Spleen (tissue), 11 donors: ENCODE measurements around the gene THOC2. TPM values are rescaled to one million over a fixed set of nuclear protein-coding genes. Genes with fewer than 3 reads are reported as not detected.
"Not testable (repeated sequence)": the region's sequence is repeated elsewhere in the genome, so short reads cannot be mapped to it uniquely, and the experiment has no call there.

Experiments used
- DNase-seq: peaks from one replicate; pipeline ENCODE4 v3.0.0-alpha.2; 2020
- H3K27ac ChIP-seq, 8 donors: fragments of 200-600 bp; sonication (generic) in 7 of 8; 1 replicate in 4 of 8; 2 replicates in 4 of 8; pipeline versions ENCODE4 v1.5.0 to v1.8.0; 2016 to 2021; ENCODE audit warnings: inconsistent platforms in 4 of 8, mild to moderate bottlenecking in 4 of 8, moderate library complexity in 1 of 8
- H3K27me3 ChIP-seq, 7 donors: fragments of 200-600 bp; sonication (generic) in 6 of 7; replicated peaks in 1 of 7; 1 replicate in 4 of 7; 2 replicates in 3 of 7; pipeline versions ENCODE4 v1.5.0 to v1.8.0; 2016 to 2021; ENCODE audit warnings: inconsistent platforms in 3 of 7, mild to moderate bottlenecking in 1 of 7
- H3K36me3 ChIP-seq, 6 donors: fragments of 200-600 bp; sonication (generic) in 5 of 6; 1 replicate in 4 of 6; 2 replicates in 2 of 6; pipeline versions ENCODE4 v1.5.0 to v1.8.0; 2016 to 2021; ENCODE audit warnings: inconsistent platforms in 2 of 6
- H3K4me1 ChIP-seq, 6 donors: fragments of 200-600 bp; sonication (generic) in 5 of 6; 1 replicate in 3 of 6; 2 replicates in 3 of 6; pipeline versions ENCODE4 v1.5.0 to v1.8.0; 2016 to 2021; ENCODE audit warnings: inconsistent platforms in 3 of 6
- H3K4me3 ChIP-seq, 8 donors: fragments of 200-600 bp; sonication (generic) in 7 of 8; 1 replicate in 4 of 8; 2 replicates in 4 of 8; pipeline versions ENCODE4 v1.5.0 to v1.8.0; 2016 to 2021; ENCODE audit warnings: inconsistent platforms in 4 of 8, mild to moderate bottlenecking in 4 of 8, moderate library complexity in 2 of 8
- H3K9me3 ChIP-seq, 8 donors: fragments of 200-600 bp; sonication (generic) in 7 of 8; 1 replicate in 4 of 8; 2 replicates in 4 of 8; pipeline versions ENCODE4 v1.5.0 to v1.8.0; 2016 to 2021; ENCODE audit warnings: inconsistent platforms in 4 of 8
- POLR2A ChIP-seq, 3 donors: fragments of 450-650 bp; IDR thresholded peaks; one replicate each; pipeline ENCODE4 v1.5.1; 2017; ENCODE audit warnings: antibody characterized with exemption in 3 of 3, mild to moderate bottlenecking in 1 of 3
- POLR2AphosphoS5 ChIP-seq, 3 donors: sonication (generic); formaldehyde crosslinking; IDR thresholded peaks; one replicate each; pipeline ENCODE4 v1.5.1; 2017; ENCODE audit warnings: antibody characterized with exemption in 3 of 3
- WGBS, 5 donors: extraction: QIAGEN DNeasy Blood & Tissue Kit in 3 of 5; methylation state at CpG; one replicate each; pipeline versions ENCODE4 v1.1.5 to v1.1.7; 2013 to 2018; 5-methylcytosine and 5-hydroxymethylcytosine counted together
- intact Hi-C: fragments of 100-400 bp; cut with DNase I; formaldehyde crosslinking; loops from one replicate; pipeline ENCODE4 v1.15.0; 2023; ENCODE audit warnings: low total_unique reads
- polyA plus RNA-seq, 3 donors: library from polyadenylated mRNA; stranded (reverse); fragments of 200-250 nt; gene quantifications; one replicate each; pipeline ENCODE4 v1.2.1, GENCODE V29; 2013
- total RNA-seq, 7 donors: library from RNA; depleted of rRNA in 3 of 7; stranded (reverse); fragments of >200 nt in 3 of 7; fragmentation: NEBNext Ultra II Directional in 4 of 7; extraction: Animal tissue kit (Norgen Biotek cat#: 25700) in 4 of 7; gene quantifications; one replicate each; pipeline versions ENCODE4 v1.1.0 to v1.2.1, GENCODE V29; 2016 to 2021
- TF ChIP-seq, protein P1 (sequence below), 11 experiments: fragments of 200-600 bp in 7 of 11; fragments of 450-650 bp in 4 of 11; sonication (generic) in 4 of 11; IDR thresholded peaks in 8 of 11; conservative IDR thresholded peaks in 3 of 11; 1 replicate in 7 of 11; 2 replicates in 4 of 11; pipeline versions ENCODE4 v1.4.0 to v1.8.0; 2016 to 2021; ENCODE audit warnings: antibody characterized with exemption in 11 of 11, inconsistent platforms in 4 of 11, mild to moderate bottlenecking in 1 of 11
- donor health status: healthy with polysubstance abuse.
- donor health status: DM: no; HTN: no; CAD: no; lungs with moderate emphysema.
- donor health status: DM: no; HTN: no; CAD: no.
- donor health status: Bipolar disorder and iron deficiency.
- donor health status: healthy.
- donor health status: DM: no; HTN: no; CAD: no.
- donor health status: DM: yes; HTN: yes; CAD: no.

THOC2 gene
- total and polyA plus RNA-seq, 10 donors = 36.4 to 158 (median 77.8) TPM

DNA sequence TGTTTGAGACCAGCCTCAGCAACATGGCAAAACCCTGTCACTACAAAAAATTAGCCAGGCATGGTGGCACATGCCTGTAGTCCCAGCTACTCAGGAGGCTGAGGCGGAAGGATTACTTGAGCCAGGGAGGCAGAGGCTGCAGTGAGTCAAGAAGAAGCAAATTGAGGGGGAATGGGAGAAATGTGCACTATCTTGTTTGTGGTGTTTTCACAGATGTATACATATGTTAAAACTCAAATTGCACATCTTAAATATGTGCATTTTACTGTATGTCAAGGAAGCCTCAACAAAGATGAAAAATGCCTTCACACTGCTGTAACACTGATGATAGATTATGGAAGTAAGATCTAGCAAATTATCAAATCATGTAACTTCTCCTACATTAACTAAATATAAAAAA is 44.3 kb downstream of the THOC2 start:
- intact Hi-C loops = no loop called here

GRCh38 chrX:123685232-123685631 is 47.6 kb downstream of the THOC2 start:
- TF ChIP-seq POLR2AphosphoS5 (IDR thresholded peaks at IDR 0.05) = no peak
- TF ChIP-seq POLR2A (IDR thresholded peaks at IDR 0.05) = no peak
- TF ChIP-seq, protein P1, sequence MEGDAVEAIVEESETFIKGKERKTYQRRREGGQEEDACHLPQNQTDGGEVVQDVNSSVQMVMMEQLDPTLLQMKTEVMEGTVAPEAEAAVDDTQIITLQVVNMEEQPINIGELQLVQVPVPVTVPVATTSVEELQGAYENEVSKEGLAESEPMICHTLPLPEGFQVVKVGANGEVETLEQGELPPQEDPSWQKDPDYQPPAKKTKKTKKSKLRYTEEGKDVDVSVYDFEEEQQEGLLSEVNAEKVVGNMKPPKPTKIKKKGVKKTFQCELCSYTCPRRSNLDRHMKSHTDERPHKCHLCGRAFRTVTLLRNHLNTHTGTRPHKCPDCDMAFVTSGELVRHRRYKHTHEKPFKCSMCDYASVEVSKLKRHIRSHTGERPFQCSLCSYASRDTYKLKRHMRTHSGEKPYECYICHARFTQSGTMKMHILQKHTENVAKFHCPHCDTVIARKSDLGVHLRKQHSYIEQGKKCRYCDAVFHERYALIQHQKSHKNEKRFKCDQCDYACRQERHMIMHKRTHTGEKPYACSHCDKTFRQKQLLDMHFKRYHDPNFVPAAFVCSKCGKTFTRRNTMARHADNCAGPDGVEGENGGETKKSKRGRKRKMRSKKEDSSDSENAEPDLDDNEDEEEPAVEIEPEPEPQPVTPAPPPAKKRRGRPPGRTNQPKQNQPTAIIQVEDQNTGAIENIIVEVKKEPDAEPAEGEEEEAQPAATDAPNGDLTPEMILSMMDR (IDR thresholded peaks at IDR 0.05 in 8 of 11, conservative IDR thresholded peaks at IDR 0.05 in 3 of 11) = no peak
- Histone ChIP-seq H3K27ac (no peak overlapping the region), H3K9me3 (no peaks in the 10 kb centered on the region), H3K4me1 (no peaks in the 10 kb centered on the region), H3K36me3 (peaks cover 0 to 69% (median 0%) of the 10 kb centered on the region in 6 donors), H3K4me3 (no peak overlapping the region), H3K27me3 (no peaks in the 10 kb centered on the region)
- WGBS, 5 donors = 75 to 89% (median 80%) methylated on average over 1 of the region's 1 CpG
- no peak for DNase-seq
- intact Hi-C loops = no loop called here

More for the DNA sequence above, 44.3 kb downstream of the THOC2 start:
- WGBS, 5 donors = 86 to 100% (median 93%) methylated on average over 1 of the region's 1 CpG
- H3K4me3 ChIP-seq = no peak overlapping the region
- no peak for DNase-seq
- TF ChIP-seq POLR2A (IDR thresholded peaks at IDR 0.05) (no peak), POLR2AphosphoS5 (IDR thresholded peaks at IDR 0.05) (no peak)
- TF ChIP-seq, protein P1 (IDR thresholded peaks at IDR 0.05 in 8 of 11, conservative IDR thresholded peaks at IDR 0.05 in 3 of 11) = no peak
- H3K27me3 ChIP-seq = no peaks in the 10 kb centered on the region
- H3K9me3 ChIP-seq = no peaks in the 10 kb centered on the region
- H3K36me3 ChIP-seq = peaks cover 0 to 70% (median 5%) of the 10 kb centered on the region in 6 donors
- no peak overlapping the region for H3K27ac ChIP-seq
- no peaks in the 10 kb centered on the region for H3K4me1 ChIP-seq

GRCh38 chrX:123682186-123682585 is 50.7 kb downstream of the THOC2 start:
- TF ChIP-seq POLR2AphosphoS5 (IDR thresholded peaks at IDR 0.05) (no peak), POLR2A (IDR thresholded peaks at IDR 0.05) (no peak)
- TF ChIP-seq, protein P1 (IDR thresholded peaks at IDR 0.05 in 8 of 11, conservative IDR thresholded peaks at IDR 0.05 in 3 of 11) = no peak
- H3K27me3 ChIP-seq = no peaks in the 10 kb centered on the region
- intact Hi-C loops = no loop called here
- DNase-seq = no peak
- peaks cover 0 to 74% (median 0%) of the 10 kb centered on the region in 6 donors for H3K36me3 ChIP-seq
- no peaks in the 10 kb centered on the region for H3K9me3 ChIP-seq
- H3K4me3 ChIP-seq = no peak overlapping the region
- no peaks in the 10 kb centered on the region for H3K4me1 ChIP-seq
- no peak overlapping the region for H3K27ac ChIP-seq

DNA sequence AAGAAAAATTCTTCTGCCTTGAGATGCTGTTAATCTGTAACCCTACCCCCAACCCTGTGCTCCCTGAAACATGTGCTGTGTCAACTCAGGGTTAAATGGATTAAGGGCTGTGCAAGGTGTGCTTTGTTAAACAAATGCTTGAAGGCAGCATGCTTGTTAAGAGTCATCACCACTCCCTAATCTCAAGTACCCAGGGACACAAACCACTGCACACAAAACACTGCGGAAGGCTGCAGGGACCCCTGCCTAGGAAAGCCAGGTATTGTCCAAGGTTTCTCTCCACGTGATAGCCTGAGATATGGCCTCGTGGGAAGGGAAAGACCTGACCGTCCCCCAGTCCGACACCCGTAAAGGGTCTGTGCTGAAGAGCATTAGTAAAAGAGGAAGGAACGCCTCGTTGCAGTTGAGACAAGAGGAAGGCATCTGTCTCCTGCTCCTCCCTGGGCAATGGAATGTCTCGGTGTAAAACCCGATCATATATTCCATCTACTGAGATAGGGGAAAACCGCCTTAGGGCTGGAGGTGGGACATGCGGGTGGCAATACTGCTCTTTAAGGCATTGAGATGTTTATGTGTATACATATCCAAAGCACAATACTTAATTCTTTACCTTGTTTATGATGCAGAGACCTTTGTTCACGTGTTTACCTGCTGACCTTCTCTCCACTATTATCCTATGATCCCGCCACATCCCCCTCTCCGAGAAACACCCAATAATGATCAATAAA is 53.0 kb downstream of the THOC2 start:
- H3K9me3 ChIP-seq, H3K27ac ChIP-seq, H3K4me3 ChIP-seq, intact Hi-C loops, DNase-seq, H3K4me1 ChIP-seq, H3K27me3 ChIP-seq: not testable (repeated sequence)
- WGBS, 5 donors = 74 to 90% (median 82%) methylated on average over 15 of the region's 15 CpGs
- H3K36me3 ChIP-seq = peaks cover 0 to 82% (median 0%) of the 10 kb centered on the region in 6 donors
